ENCODE measurements around the gene LRRC42.

The LRRC42 gene

GRCh38 chr1:54013393-54014008 is 67.4 kb downstream of the LRRC42 start:
- H3K36me3 ChIP-seq (ENCODE audit: low read length): no peaks in the 10 kb centered on the region
- H3K27ac ChIP-seq (ENCODE audit: low read depth, low read length): no peak overlapping the region
- H3K9me2 ChIP-seq (replicated peaks; ENCODE audit: insufficient read depth, low read length): no peaks in the 10 kb centered on the region
- TF ChIP-seq CTCF (IDR thresholded peaks at IDR 0.05; ENCODE audit: insufficient read depth, low read length, poor library complexity, severe bottlenecking) (no peak), EZH2phosphoT487 (conservative IDR thresholded peaks at IDR 0.05; ENCODE audit: low read length) (no peak)
- no peak overlapping the region for H3K4me2 ChIP-seq (ENCODE audit: low read depth, low read length, poor library complexity, severe bottlenecking)
- H3K4me3 ChIP-seq (ENCODE audit: insufficient read depth, low read length, poor library complexity, severe bottlenecking): no peak overlapping the region
- no peaks in the 10 kb centered on the region for H4K20me1 ChIP-seq (ENCODE audit: low read depth, low read length)
- H3K9me3 ChIP-seq (ENCODE audit: insufficient read depth, low read length): no peaks in the 10 kb centered on the region
- no peak overlapping the region for H2AFZ ChIP-seq (ENCODE audit: low read depth, low read length, severe bottlenecking)
- no peaks in the 10 kb centered on the region for H3K79me2 ChIP-seq (ENCODE audit: insufficient read depth, low read length)
- no peaks in the 10 kb centered on the region for H3K27me3 ChIP-seq (ENCODE audit: low read length)
- no peaks in the 10 kb centered on the region for H3F3A ChIP-seq (ENCODE audit: insufficient read depth)
- no peak overlapping the region for H3K9ac ChIP-seq (ENCODE audit: low read length)

- Histone ChIP-seq H4K20me1 (ENCODE audit: low read depth, low read length) (no peaks in the 10 kb centered on the region), H3K27me3 (ENCODE audit: low read length) (no peaks in the 10 kb centered on the region), H3K4me3 (ENCODE audit: insufficient read depth, low read length, poor library complexity, severe bottlenecking) (no peak overlapping the region), H3K36me3 (ENCODE audit: low read length) (no peaks in the 10 kb centered on the region), H2AFZ (ENCODE audit: low read depth, low read length, severe bottlenecking) (no peak overlapping the region), H3K9me2 (replicated peaks; ENCODE audit: insufficient read depth, low read length) (no peaks in the 10 kb centered on the region), H3K9me3 (ENCODE audit: insufficient read depth, low read length) (no peaks in the 10 kb centered on the region), H3K27ac (ENCODE audit: low read depth, low read length) (no peak overlapping the region), H3K4me2 (ENCODE audit: low read depth, low read length, poor library complexity, severe bottlenecking) (no peak overlapping the region), H3K79me2 (ENCODE audit: insufficient read depth, low read length) (no peaks in the 10 kb centered on the region), H3F3A (ENCODE audit: insufficient read depth) (no peaks in the 10 kb centered on the region), H3K9ac (ENCODE audit: low read length) (no peak overlapping the region)
- TF ChIP-seq CTCF (IDR thresholded peaks at IDR 0.05; ENCODE audit: insufficient read depth, low read length, poor library complexity, severe bottlenecking) (no peak), EZH2phosphoT487 (conservative IDR thresholded peaks at IDR 0.05; ENCODE audit: low read length) (no peak)
Measured at GRCh38 chr1:54014009-54014629, 68.0 kb downstream of the LRRC42 start.

- Histone ChIP-seq H4K20me1 (ENCODE audit: low read depth, low read length) (no peaks in the 10 kb centered on the region), H3K36me3 (ENCODE audit: low read length) (no peaks in the 10 kb centered on the region), H3K4me3 (ENCODE audit: insufficient read depth, low read length, poor library complexity, severe bottlenecking) (no peak overlapping the region), H3K9me2 (replicated peaks; ENCODE audit: insufficient read depth, low read length) (no peaks in the 10 kb centered on the region), H3K9ac (ENCODE audit: low read length) (no peak overlapping the region), H3F3A (ENCODE audit: insufficient read depth) (no peaks in the 10 kb centered on the region), H3K4me2 (ENCODE audit: low read depth, low read length, poor library complexity, severe bottlenecking) (no peak overlapping the region), H3K79me2 (ENCODE audit: insufficient read depth, low read length) (no peaks in the 10 kb centered on the region), H3K27me3 (ENCODE audit: low read length) (no peaks in the 10 kb centered on the region), H3K9me3 (ENCODE audit: insufficient read depth, low read length) (no peaks in the 10 kb centered on the region), H2AFZ (ENCODE audit: low read depth, low read length, severe bottlenecking) (no peak overlapping the region), H3K27ac (ENCODE audit: low read depth, low read length) (no peak overlapping the region)
- TF ChIP-seq EZH2phosphoT487 (conservative IDR thresholded peaks at IDR 0.05; ENCODE audit: low read length): no peak
- no peak for TF ChIP-seq CTCF (IDR thresholded peaks at IDR 0.05; ENCODE audit: insufficient read depth, low read length, poor library complexity, severe bottlenecking)
Measured at GRCh38 chr1:54016343-54017282, 70.5 kb downstream of the LRRC42 start.

All from SU-DHL-6 (cell line).